Natural killer cell (primary cell): ENCODE measurements around the gene SSB. TPM values are rescaled to one million over a fixed set of nuclear protein-coding genes. Genes with fewer than 3 reads are reported as not detected.
A peak's percentile ranks its signal among the peaks of the same experiment; 100 is the strongest.

Experiments used
- ATAC-seq, 3 donors: fragments of 150-1000 bp in 2 of 3; fragments of 200-7000 bp in 1 of 3; cut with Tn5 transposase; 1 replicate in 1 of 3; 2 replicates in 2 of 3; pipeline ENCODE4 v1.10.0; 2021; ENCODE audit warnings: mild to moderate bottlenecking in 2 of 3, moderate library complexity in 2 of 3
- DNase-seq, 2 donors: peaks; one replicate each; pipeline versions ENCODE4 v3.0.0 to v3.0.0-alpha.2; 2013 to 2021; ENCODE audit warnings: mixed read lengths in 1 of 2
- H3K27ac ChIP-seq: one replicate; pipeline ENCODE4 v1.5.1; 2013; ENCODE audit warnings: mild to moderate bottlenecking, low read length
- H3K27me3 ChIP-seq: one replicate; pipeline ENCODE4 v1.6.1; 2013; ENCODE audit warnings: low read length; ENCODE audit not compliant: control insufficient read depth, insufficient read depth
- H3K36me3 ChIP-seq: one replicate; pipeline ENCODE4 v1.6.1; 2013; ENCODE audit warnings: low read length; ENCODE audit not compliant: control insufficient read depth, insufficient read depth
- H3K4me1 ChIP-seq: one replicate; pipeline ENCODE4 v1.6.1; 2013; ENCODE audit warnings: low read length; ENCODE audit not compliant: control insufficient read depth, insufficient read depth
- H3K4me3 ChIP-seq: one replicate; pipeline ENCODE4 v1.5.1; 2013; ENCODE audit warnings: low read length
- H3K9me3 ChIP-seq: one replicate; pipeline ENCODE4 v1.6.1; 2013; ENCODE audit warnings: low read length; ENCODE audit not compliant: control insufficient read depth, insufficient read depth
- H3K27ac Mint-ChIP-seq, 2 donors: one replicate each; pipeline ENCODE4 v1.8.0; 2022; ENCODE audit warnings: mild to moderate bottlenecking in 2 of 2, mixed read lengths in 2 of 2, moderate library complexity in 1 of 2
- H3K27me3 Mint-ChIP-seq, 2 donors: one replicate each; pipeline ENCODE4 v1.8.0; 2022; ENCODE audit warnings: low read depth in 2 of 2, mixed read lengths in 2 of 2
- H3K36me3 Mint-ChIP-seq: one replicate; pipeline ENCODE4 v1.8.0; 2022; ENCODE audit warnings: mixed read lengths
- H3K4me1 Mint-ChIP-seq, 2 donors: one replicate each; pipeline ENCODE4 v1.8.0; 2022; ENCODE audit warnings: mixed read lengths in 2 of 2
- H3K4me3 Mint-ChIP-seq: one replicate; pipeline ENCODE4 v1.8.0; 2022; ENCODE audit warnings: mild to moderate bottlenecking, moderate library complexity, mixed read lengths
- H3K9me3 Mint-ChIP-seq, 2 donors: one replicate each; pipeline ENCODE4 v1.8.0; 2022; ENCODE audit warnings: mixed read lengths in 2 of 2
- CTCF ChIP-seq: fragments of 200-600 bp; IDR thresholded peaks from one replicate; pipeline ENCODE4 v1.8.0; 2022; ENCODE audit warnings: antibody characterized with exemption
- WGBS: methylation state at CpG from one replicate; pipeline ENCODE4 v1.1.7; 2013; ENCODE audit warnings: missing lambda C conversion rate; ENCODE audit not compliant: insufficient coverage; 5-methylcytosine and 5-hydroxymethylcytosine counted together
- intact Hi-C: fragments of 100-400 bp; cut with micrococcal nuclease; formaldehyde crosslinking; loops from one replicate; pipeline ENCODE4 v1.14.2; 2022
- total RNA-seq, 4 donors: library from RNA; stranded (reverse); fragments of 120-200 nt in 1 of 4; gene quantifications; one replicate each; pipeline versions ENCODE4 v1.2.3 to v1.2.4, GENCODE V29; 2013 to 2022

Gene SSB
- total RNA-seq, 3 donors from 2014 or later (not counting 1 experiment from before 2014, with no cell fraction given): 95.5 to 125 (median 102) TPM

- H3K27me3 ChIP-seq: no peaks in the 10 kb centered on the region
- H3K27me3 Mint-ChIP-seq: no peaks in the 10 kb centered on the region
- H3K27ac ChIP-seq: peak within 1 kb of the TSS; percentile 63
- H3K4me1 ChIP-seq: peaks cover 28% of the 10 kb centered on the region
- H3K36me3 Mint-ChIP-seq: no peaks in the 10 kb centered on the region
- no peaks in the 10 kb centered on the region for H3K9me3 Mint-ChIP-seq
- intact Hi-C loops: loop anchor here (2.0 to 10.0 kb wide), 3 partner anchors 26 to 240 kb away; partner anchors contain the start of genes CFAP210, PHOSPHO2, PPIG and SSB
- H3K4me3 Mint-ChIP-seq: peak within 1 kb of the TSS; percentile 94
- WGBS: 2% methylated on average over 59 of the region's 61 CpGs
- H3K9me3 ChIP-seq: no peaks in the 10 kb centered on the region
- H3K27ac Mint-ChIP-seq: peak within 1 kb of the TSS; percentile 77 to 87
- ATAC-seq: peak; percentile 71 to 84 (median 75)
- DNase-seq: peak; percentile 78 to 89
- peaks cover 62 to 65% of the 10 kb centered on the region in 2 donors for H3K4me1 Mint-ChIP-seq
- peak; percentile 94 for TF ChIP-seq CTCF
- H3K4me3 ChIP-seq: peak within 1 kb of the TSS; percentile 90
- H3K36me3 ChIP-seq: peaks cover 5% of the 10 kb centered on the region
These were observed 26.0 kb downstream of the SSB start, which contains the start of gene METTL5 for GRCh38 chr2:169824373-169825333. Gene METTL5, minus strand, starts transcription at chr2:169824905. Its CDS starts 308 bp downstream, at chr2:169824597.

- Histone ChIP-seq H3K9me3 (no peaks in the 10 kb centered on the region), H3K36me3 (peaks cover 5% of the 10 kb centered on the region), H3K4me3 (peak within 1 kb of the TSS; percentile 59), H3K27me3 (no peaks in the 10 kb centered on the region), H3K4me1 (peaks cover 28% of the 10 kb centered on the region), H3K27ac (peak within 1 kb of the TSS; percentile 52)
- H3K36me3 Mint-ChIP-seq: no peaks in the 10 kb centered on the region
- no peaks in the 10 kb centered on the region for H3K27me3 Mint-ChIP-seq
- TF ChIP-seq CTCF: no peak
- WGBS: under 1% methylated on average over 104 of the region's 104 CpGs
- H3K4me3 Mint-ChIP-seq: peak within 1 kb of the TSS; percentile 96
- intact Hi-C loops: loop anchor here (10.0 kb wide), 2 partner anchors 133 to 243 kb away; partner anchors contain the start of genes CFAP210, PHOSPHO2 and PPIG
- ATAC-seq: peak; percentile 82 to 92 (median 86)
- peaks cover 53 to 62% of the 10 kb centered on the region in 2 donors for H3K4me1 Mint-ChIP-seq
- peak; percentile 92 to 95 for DNase-seq
- H3K27ac Mint-ChIP-seq: peak within 1 kb of the TSS; percentile 84 to 97
- H3K9me3 Mint-ChIP-seq: no peaks in the 10 kb centered on the region
These were observed 28.8 kb downstream of the SSB start, which contains the start of gene UBR3 for GRCh38 chr2:169827272-169828140. Gene UBR3, plus strand, starts transcription at chr2:169827454. Its CDS starts 54 bp downstream, at chr2:169827508.

- Mint-ChIP-seq H3K4me3 (peak overlapping the region; percentile 96), H3K4me1 (peaks cover 50 to 59% of the 10 kb centered on the region in 2 donors), H3K36me3 (no peaks in the 10 kb centered on the region), H3K27ac (peak overlapping the region; percentile 84 to 97), H3K27me3 (no peaks in the 10 kb centered on the region), H3K9me3 (no peaks in the 10 kb centered on the region)
- intact Hi-C loops: loop anchor here (10.0 kb wide), 2 partner anchors 133 to 243 kb away; partner anchors contain the start of genes CFAP210, PHOSPHO2 and PPIG
- Histone ChIP-seq H3K4me1 (peaks cover 24% of the 10 kb centered on the region), H3K9me3 (no peaks in the 10 kb centered on the region), H3K4me3 (peak overlapping the region; percentile 59), H3K27me3 (no peaks in the 10 kb centered on the region), H3K27ac (peak overlapping the region; percentile 52), H3K36me3 (peaks cover 5% of the 10 kb centered on the region)
- DNase-seq: peak in 1 of 2 donors; percentile 64
- peak; percentile 8 to 34 (median 25) for ATAC-seq
- TF ChIP-seq CTCF: no peak
- 2% methylated on average over 13 of the region's 13 CpGs for WGBS
These were observed 29.6 kb downstream of the SSB start for GRCh38 chr2:169828141-169828811.
